Endothelial cell of umbilical vein (primary cell): Measurements from ENCODE around the gene CC2D2B. TPM values are rescaled to one million over a fixed set of nuclear protein-coding genes. Genes with fewer than 3 reads are reported as not detected.

Experiments
- BruUV-seq: library from RNA; stranded (reverse); fragments of 400-500 nt; replicated peaks from 2 replicates; lab custom pipeline; 2021; lab: Mats Ljungman, UMichigan
- CTCF ChIA-PET: fragments of 300-600, 350-600 bp; sonication (Branson Sonifier 250); formaldehyde crosslinking; loops from one replicate; lab custom pipeline; 2021; ENCODE audit warnings: antibody characterized with exemption, inconsistent platforms; lab: Charles Lee
- POLR2A ChIA-PET: fragments of 300-600, 350-600 bp; sonication (Branson Sonifier 250); formaldehyde crosslinking; loops from one replicate; lab custom pipeline; 2021; ENCODE audit warnings: antibody characterized with exemption, inconsistent platforms; lab: Charles Lee
- DNase-seq: peaks from one replicate; pipeline ENCODE4 v3.0.0-alpha.2; 2011; ENCODE audit warnings: low read depth, low spot score
- FAIRE-seq: peaks from 2 replicates; lab custom pipeline; 2011; peaks lifted over from hg19 to GRCh38; lab: Jason Lieb, UNC
- H2AFZ ChIP-seq: 2 replicates; pipeline ENCODE4 v1.6.0; 2012; ENCODE audit warnings: low read depth, low read length, control low read depth, inconsistent platforms
- H3K27ac ChIP-seq: 2 replicates; pipeline ENCODE4 v1.5.1; 2011; ENCODE audit warnings: low read depth, mild to moderate bottlenecking, control low read depth, low read length, moderate library complexity; ENCODE audit not compliant: insufficient read depth
- H3K27me3 ChIP-seq, 2 experiments: 2 replicates each; pipeline versions ENCODE4 v1.6.0 to v1.6.1; 2011; ENCODE audit warnings: low read length in 2 of 2, mixed read lengths in 1 of 2; ENCODE audit not compliant: control insufficient read depth in 2 of 2, insufficient read depth in 2 of 2
- H3K36me3 ChIP-seq, 2 experiments: 2 replicates in 1 of 2; 3 replicates in 1 of 2; pipeline ENCODE4 v1.5.1; 2011; ENCODE audit warnings: low read length in 2 of 2, mild to moderate bottlenecking in 1 of 2, moderate library complexity in 1 of 2; ENCODE audit not compliant: control insufficient read depth in 2 of 2, insufficient read depth in 2 of 2; ENCODE audit errors: extremely low read depth in 1 of 2
- H3K4me1 ChIP-seq: 3 replicates; pipeline ENCODE4 v1.5.1; 2011; ENCODE audit warnings: mild to moderate bottlenecking, low read length; ENCODE audit not compliant: control insufficient read depth, insufficient read depth; ENCODE audit errors: extremely low read depth
- H3K4me2 ChIP-seq: 2 replicates; pipeline ENCODE4 v1.6.1; 2011; ENCODE audit warnings: low read length, control low read depth, mixed read lengths; ENCODE audit not compliant: insufficient read depth
- H3K4me3 ChIP-seq, 3 experiments: fragments of 200-600 bp in 1 of 3; sonication (generic), shearing (Covaris generic) in 1 of 3; replicated peaks in 1 of 3; 2 replicates each; pipeline ENCODE4 v1.5.1; 2011 to 2016; ENCODE audit warnings: control low read depth in 3 of 3, low read length in 3 of 3, mild to moderate bottlenecking in 2 of 3, inconsistent platforms in 1 of 3, low read depth in 1 of 3, moderate library complexity in 1 of 3; ENCODE audit not compliant: insufficient read depth in 1 of 3
- H3K79me2 ChIP-seq: 2 replicates; pipeline ENCODE4 v1.6.0; 2012; ENCODE audit warnings: low read length, inconsistent platforms; ENCODE audit not compliant: control insufficient read depth, insufficient read depth
- H3K9ac ChIP-seq: replicated peaks from 2 replicates; pipeline ENCODE3; 2011; ENCODE audit warnings: low read length, control low read depth; ENCODE audit not compliant: insufficient read depth; ENCODE audit errors: extremely low read depth
- H3K9me1 ChIP-seq: replicated peaks from 3 replicates; pipeline ENCODE4 v1.6.0; 2011; ENCODE audit warnings: mild to moderate bottlenecking, low read length; ENCODE audit not compliant: control insufficient read depth, insufficient read depth; ENCODE audit errors: extremely low read depth
- H3K9me3 ChIP-seq: replicated peaks from 2 replicates; pipeline ENCODE4 v1.5.1; 2012; ENCODE audit warnings: low read length, inconsistent platforms; ENCODE audit not compliant: control insufficient read depth, insufficient read depth
- H4K20me1 ChIP-seq: replicated peaks from 2 replicates; pipeline ENCODE3; 2011; ENCODE audit warnings: mild to moderate bottlenecking, low read length; ENCODE audit not compliant: control insufficient read depth, insufficient read depth; ENCODE audit errors: extremely low read depth
- EZH2 ChIP-seq: IDR thresholded peaks from 2 replicates; pipeline ENCODE4 v1.6.1; 2012; ENCODE audit warnings: borderline replicate concordance, low read depth, mild to moderate bottlenecking, moderate library complexity, low read length, inconsistent platforms; ENCODE audit not compliant: severe bottlenecking
- FOS ChIP-seq: IDR thresholded peaks from 2 replicates; pipeline ENCODE4 v1.6.1; 2011; ENCODE audit warnings: mild to moderate bottlenecking, low read length, moderate library complexity, borderline replicate concordance; ENCODE audit not compliant: insufficient read depth
- GATA2 ChIP-seq: IDR thresholded peaks from 2 replicates; pipeline ENCODE4 v1.7.0; 2011; ENCODE audit warnings: low read depth, mild to moderate bottlenecking, moderate library complexity, mixed read lengths, low read length; ENCODE audit not compliant: insufficient read length, insufficient read depth
- JUN ChIP-seq: IDR thresholded peaks from 2 replicates; pipeline ENCODE4 v1.6.1; 2011; ENCODE audit warnings: borderline replicate concordance, low read depth; ENCODE audit not compliant: insufficient read length, insufficient read depth
- MAX ChIP-seq: IDR thresholded peaks from 2 replicates; pipeline ENCODE4 v1.6.1; 2011; ENCODE audit not compliant: insufficient read depth, insufficient read length
- MYC ChIP-seq: IDR thresholded peaks from one replicate; pipeline ENCODE4 v1.6.1; 2011; ENCODE audit warnings: mild to moderate bottlenecking, low read depth, low read length
- POLR2A ChIP-seq: IDR thresholded peaks from 2 replicates; pipeline ENCODE4 v1.6.1; 2012; ENCODE audit warnings: low read depth, mild to moderate bottlenecking, control low read depth, low read length
- POLR2AphosphoS5 ChIP-seq: IDR thresholded peaks from 2 replicates; pipeline ENCODE4 v1.6.1; 2012; ENCODE audit warnings: low read depth, mild to moderate bottlenecking, control low read depth, low read length, moderate library complexity; ENCODE audit not compliant: insufficient read depth
- dilution Hi-C: fragments of 300-500 bp; cut with MboI; formaldehyde crosslinking; loops from one replicate; pipeline ENCODE4 v1.15.0; 2019; ENCODE audit warnings: low sequenced_read_pairs; ENCODE audit not compliant: extremely low pct_ligation_motif_present
- intact Hi-C: fragments of 100-400 bp; cut with micrococcal nuclease; formaldehyde crosslinking; loops from one replicate; pipeline ENCODE4 v1.10.0; 2022
- polyA plus RNA-seq, 4 experiments: library from polyadenylated mRNA; depleted of rRNA in 3 of 4; stranded (reverse) in 3 of 4; unstranded in 1 of 4; fragments of >200 nt; gene quantifications; 2 replicates each; pipeline versions ENCODE4 v1.2.1 to v1.2.3, GENCODE V29; 2011 to 2012; ENCODE audit warnings: missing spikeins in 1 of 4
- total RNA-seq: library from RNA; stranded (reverse); gene quantifications from 2 replicates; pipeline ENCODE4 v1.2.3, GENCODE V29; 2021

CC2D2B gene
- total and polyA plus RNA-seq, 2 donors (not counting 3 experiments of a cell fraction or from before 2014, with no cell fraction given) = 0.21 to 1.2 TPM

DNA sequence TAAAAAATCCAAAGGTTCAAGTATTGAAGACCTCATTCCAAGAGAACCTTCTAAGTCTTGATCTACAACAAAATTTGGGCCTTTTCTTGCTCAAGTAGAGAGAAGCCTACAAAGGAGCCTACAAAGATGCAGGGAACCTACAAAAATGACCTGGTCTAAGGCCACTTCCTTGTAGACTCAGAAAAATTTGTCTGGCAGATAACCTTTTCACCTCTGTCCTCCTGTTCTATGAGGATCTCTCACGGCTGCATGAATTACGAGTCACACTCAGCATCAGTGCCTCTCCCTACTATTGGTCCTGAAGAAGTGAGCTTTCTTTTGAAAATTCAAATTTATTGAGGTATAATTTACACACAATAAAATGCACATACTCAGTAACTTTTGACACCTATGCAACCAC, 164.9 kb downstream of the CC2D2B start:
- no peaks in the 10 kb centered on the region for H3K9me3 ChIP-seq
- H2AFZ ChIP-seq = no peak overlapping the region
- peak; percentile 87 for DNase-seq
- no peak overlapping the region for H3K4me3 ChIP-seq
- peak overlapping the region; percentile 5 for H3K4me2 ChIP-seq
- H3K27ac ChIP-seq = peak overlapping the region; percentile 57
- H3K36me3 ChIP-seq = no peaks in the 10 kb centered on the region
- ChIA-PET CTCF (interaction anchor here (0.6 to 1.9 kb wide), 4 partner anchors 9 to 760 kb away, joined by 3 to 4 read pairs (median 3); no protein-coding TSS in a partner anchor), POLR2A (interaction anchor here (0.6 to 0.8 kb wide), 2 partner anchors 15 to 26 kb away, joined by 3 to 4 read pairs; no protein-coding TSS in a partner anchor)
- no peaks in the 10 kb centered on the region for H3K27me3 ChIP-seq
- TF ChIP-seq GATA2 (peak; percentile 79), POLR2AphosphoS5 (peak; percentile 66), MYC (no peak), JUN (peak; percentile 31), EZH2 (no peak), POLR2A (peak; percentile 67), MAX (no peak), FOS (peak; percentile 58)
- no TSS peak for BruUV-seq
- H3K9me1 ChIP-seq = no peaks in the 10 kb centered on the region
- H3K9ac ChIP-seq = no peak overlapping the region
- dilution Hi-C loops (no loop called here), intact Hi-C loops (loop anchor here (1.0 kb wide), 4 partner anchors 7 to 29 kb away; partner anchors contain the start of gene CCNJ)
- peak; percentile 76 for FAIRE-seq
- H4K20me1 ChIP-seq = no peaks in the 10 kb centered on the region
- H3K4me1 ChIP-seq = peaks cover 27% of the 10 kb centered on the region
- H3K79me2 ChIP-seq = no peaks in the 10 kb centered on the region
